ENCODE measurements around the gene FAM124A. TPM values are rescaled to one million over a fixed set of nuclear protein-coding genes. Genes with fewer than 3 reads are reported as not detected.

Gene FAM124A, protein sequence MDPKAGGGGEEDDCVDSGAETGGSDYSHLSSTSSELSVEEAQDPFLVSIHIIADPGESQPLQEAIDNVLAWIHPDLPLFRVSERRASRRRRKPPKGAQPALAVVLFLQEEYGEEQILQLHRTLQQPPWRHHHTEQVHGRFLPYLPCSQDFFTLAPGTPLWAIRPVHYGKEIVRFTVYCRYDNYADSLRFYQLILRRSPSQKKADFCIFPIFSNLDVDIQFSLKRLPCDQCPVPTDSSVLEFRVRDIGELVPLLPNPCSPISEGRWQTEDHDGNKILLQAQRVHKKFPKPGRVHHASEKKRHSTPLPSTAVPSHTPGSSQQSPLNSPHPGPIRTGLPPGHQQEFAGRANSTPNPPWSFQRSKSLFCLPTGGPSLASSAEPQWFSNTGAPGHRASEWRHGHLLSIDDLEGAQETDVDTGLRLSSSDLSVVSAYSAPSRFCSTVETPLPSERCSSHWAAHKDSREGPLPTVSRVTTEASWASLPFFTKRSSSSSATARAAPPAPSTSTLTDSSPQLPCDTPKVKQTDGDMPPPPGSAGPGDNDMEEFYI
- not detected for total RNA-seq
- not detected for total RNA-seq (2013)

- H3K27me3 ChIP-seq (ENCODE audit: control insufficient read depth, insufficient read depth, low read length), result peaks cover 16% of the 10 kb centered on the region
- Mint-ChIP-seq H3K4me1 (no peaks in the 10 kb centered on the region), H3K9me3 (no peaks in the 10 kb centered on the region), H3K36me3 (no peaks in the 10 kb centered on the region), H3K27me3 (ENCODE audit: low read depth in 2 of 2) (peaks cover 38 to 56% of the 10 kb centered on the region in 2 donors), H3K27ac (no peak within 1 kb of the TSS), H3K4me3 (peak within 1 kb of the TSS; percentile 72)
- intact Hi-C loops (cut with micrococcal nuclease), result no loop called here
- TF ChIP-seq, protein P1, sequence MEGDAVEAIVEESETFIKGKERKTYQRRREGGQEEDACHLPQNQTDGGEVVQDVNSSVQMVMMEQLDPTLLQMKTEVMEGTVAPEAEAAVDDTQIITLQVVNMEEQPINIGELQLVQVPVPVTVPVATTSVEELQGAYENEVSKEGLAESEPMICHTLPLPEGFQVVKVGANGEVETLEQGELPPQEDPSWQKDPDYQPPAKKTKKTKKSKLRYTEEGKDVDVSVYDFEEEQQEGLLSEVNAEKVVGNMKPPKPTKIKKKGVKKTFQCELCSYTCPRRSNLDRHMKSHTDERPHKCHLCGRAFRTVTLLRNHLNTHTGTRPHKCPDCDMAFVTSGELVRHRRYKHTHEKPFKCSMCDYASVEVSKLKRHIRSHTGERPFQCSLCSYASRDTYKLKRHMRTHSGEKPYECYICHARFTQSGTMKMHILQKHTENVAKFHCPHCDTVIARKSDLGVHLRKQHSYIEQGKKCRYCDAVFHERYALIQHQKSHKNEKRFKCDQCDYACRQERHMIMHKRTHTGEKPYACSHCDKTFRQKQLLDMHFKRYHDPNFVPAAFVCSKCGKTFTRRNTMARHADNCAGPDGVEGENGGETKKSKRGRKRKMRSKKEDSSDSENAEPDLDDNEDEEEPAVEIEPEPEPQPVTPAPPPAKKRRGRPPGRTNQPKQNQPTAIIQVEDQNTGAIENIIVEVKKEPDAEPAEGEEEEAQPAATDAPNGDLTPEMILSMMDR (IDR thresholded peaks at IDR 0.05), result no peak
- H3K27ac ChIP-seq (ENCODE audit: low read length), result no peak within 1 kb of the TSS
- DNase-seq, result peak; percentile 16 to 45
- H3K4me1 ChIP-seq (ENCODE audit: control insufficient read depth, insufficient read depth, low read length), result peaks cover 10% of the 10 kb centered on the region
- peak; percentile 65 to 83 (median 77) for ATAC-seq
- peak within 1 kb of the TSS; percentile 29 for H3K4me3 ChIP-seq (ENCODE audit: low read length)
- H3K9me3 ChIP-seq (ENCODE audit: control insufficient read depth, insufficient read depth, low read length), result no peaks in the 10 kb centered on the region
- no peaks in the 10 kb centered on the region for H3K36me3 ChIP-seq (ENCODE audit: control insufficient read depth, insufficient read depth, low read length)
- WGBS (ENCODE audit: insufficient coverage), result under 1% methylated on average over 106 of the region's 106 CpGs
These were observed at the start of gene FAM124A for GRCh38 chr13:51222037-51222685. FAM124A (plus strand) TSS chr13:51222398; CDS start chr13:51222502, 104 bp downstream.

DNA sequence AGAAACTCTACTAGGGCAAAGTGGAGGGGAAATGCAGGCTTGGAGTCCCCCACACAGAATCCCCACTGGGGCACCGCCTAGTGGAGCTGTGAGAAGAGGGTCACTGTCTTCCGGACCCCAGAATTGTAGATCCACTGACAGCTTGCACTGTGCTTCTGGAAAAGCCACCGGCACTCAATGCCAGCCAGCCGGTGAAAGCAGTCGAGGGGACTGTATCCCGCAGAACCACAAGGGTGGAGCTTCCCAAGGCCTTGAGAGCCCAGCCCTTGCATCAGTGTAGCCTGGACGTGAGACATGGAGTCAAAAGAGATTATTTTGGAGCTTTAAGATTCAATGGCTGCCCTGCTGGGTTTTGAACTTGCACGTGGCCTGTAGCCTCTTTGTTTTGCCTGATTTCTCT is 47.2 kb upstream of the FAM124A start:
- Mint-ChIP-seq H3K4me3 (no peak overlapping the region), H3K27ac (no peak overlapping the region), H3K4me1 (no peaks in the 10 kb centered on the region), H3K27me3 (ENCODE audit: low read depth in 2 of 2) (peaks cover 14 to 33% of the 10 kb centered on the region in 2 donors), H3K36me3 (no peaks in the 10 kb centered on the region), H3K9me3 (no peaks in the 10 kb centered on the region)
- Histone ChIP-seq H3K27ac (ENCODE audit: low read length) (no peak overlapping the region), H3K4me1 (ENCODE audit: control insufficient read depth, insufficient read depth, low read length) (no peaks in the 10 kb centered on the region), H3K9me3 (ENCODE audit: control insufficient read depth, insufficient read depth, low read length) (no peaks in the 10 kb centered on the region), H3K27me3 (ENCODE audit: control insufficient read depth, insufficient read depth, low read length) (no peaks in the 10 kb centered on the region), H3K36me3 (ENCODE audit: control insufficient read depth, insufficient read depth, low read length) (no peaks in the 10 kb centered on the region), H3K4me3 (ENCODE audit: low read length) (no peak overlapping the region)
- intact Hi-C loops (cut with micrococcal nuclease), result no loop called here
- ATAC-seq (no peak), DNase-seq (no peak)
- TF ChIP-seq, protein P1 (IDR thresholded peaks at IDR 0.05), result no peak
- WGBS (ENCODE audit: insufficient coverage), result 93% methylated on average over 8 of the region's 8 CpGs

DNA sequence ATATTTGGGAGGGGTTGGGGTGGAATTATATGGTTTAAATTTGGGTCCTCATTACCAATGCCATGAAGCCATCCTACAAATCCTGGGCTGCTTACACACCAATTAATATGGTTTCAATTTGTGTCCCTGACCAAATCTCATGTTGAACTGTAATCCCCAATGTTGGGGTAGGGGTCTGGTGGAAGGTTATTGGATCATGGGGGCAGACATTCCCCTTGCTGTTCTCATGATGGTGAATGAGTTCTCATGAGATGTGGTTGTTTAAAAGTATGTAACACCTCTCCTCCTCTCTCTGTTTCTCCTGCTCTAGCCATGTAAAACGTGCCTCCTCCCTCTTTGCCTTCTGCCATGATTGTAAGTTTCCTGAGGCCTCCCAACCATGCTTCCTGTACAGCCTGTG is 46.6 kb upstream of the FAM124A start:
- no peaks in the 10 kb centered on the region for H3K4me1 Mint-ChIP-seq
- peaks cover 14 to 30% of the 10 kb centered on the region in 2 donors for H3K27me3 Mint-ChIP-seq (ENCODE audit: low read depth in 2 of 2)
- TF ChIP-seq, protein P1 (IDR thresholded peaks at IDR 0.05), result no peak
- Histone ChIP-seq H3K9me3 (ENCODE audit: control insufficient read depth, insufficient read depth, low read length) (no peaks in the 10 kb centered on the region), H3K4me1 (ENCODE audit: control insufficient read depth, insufficient read depth, low read length) (no peaks in the 10 kb centered on the region), H3K27ac (ENCODE audit: low read length) (no peak overlapping the region), H3K36me3 (ENCODE audit: control insufficient read depth, insufficient read depth, low read length) (no peaks in the 10 kb centered on the region), H3K27me3 (ENCODE audit: control insufficient read depth, insufficient read depth, low read length) (no peaks in the 10 kb centered on the region), H3K4me3 (ENCODE audit: low read length) (no peak overlapping the region)
- 100% methylated on average over 1 of the region's 1 CpG for WGBS (ENCODE audit: insufficient coverage)
- H3K4me3 Mint-ChIP-seq, result no peak overlapping the region
- no peak for ATAC-seq
- no peak for DNase-seq
- H3K27ac Mint-ChIP-seq, result no peak overlapping the region
- no peaks in the 10 kb centered on the region for H3K36me3 Mint-ChIP-seq
- intact Hi-C loops (cut with micrococcal nuclease), result no loop called here
- no peaks in the 10 kb centered on the region for H3K9me3 Mint-ChIP-seq

Data from natural killer cell (primary cell).